PC-9 (cell line): ENCODE data around the gene SNX2.

Experiments used
- CTCF ChIP-seq: fragments of 200-600 bp; sonication (generic); conservative IDR thresholded peaks from 2 replicates; pipeline ENCODE4 v1.6.1; 2017; ENCODE audit warnings: mixed run types, antibody characterized with exemption, mild to moderate bottlenecking, moderate library complexity
- EZH2 ChIP-seq: fragments of 200-600 bp; sonication (generic); IDR thresholded peaks from 2 replicates; pipeline ENCODE4 v1.8.0; 2017; ENCODE audit warnings: antibody characterized with exemption, low read depth

GRCh38 chr5:122815218-122815767 is 40.4 kb downstream of the SNX2 start:
- TF ChIP-seq CTCF (no peak), EZH2 (no peak)
